Activated CD8-positive, alpha-beta memory T cell treated with anti-CD3 and anti-CD28 coated beads for 24 hours (primary cell): ENCODE measurements around the gene KBTBD8.
A peak's percentile ranks its signal among the peaks of the same experiment; 100 is the strongest.

Source experiments
- DNase-seq: peaks from one replicate; pipeline ENCODE4 v3.0.0-alpha.2; 2020

The KBTBD8 gene, protein sequence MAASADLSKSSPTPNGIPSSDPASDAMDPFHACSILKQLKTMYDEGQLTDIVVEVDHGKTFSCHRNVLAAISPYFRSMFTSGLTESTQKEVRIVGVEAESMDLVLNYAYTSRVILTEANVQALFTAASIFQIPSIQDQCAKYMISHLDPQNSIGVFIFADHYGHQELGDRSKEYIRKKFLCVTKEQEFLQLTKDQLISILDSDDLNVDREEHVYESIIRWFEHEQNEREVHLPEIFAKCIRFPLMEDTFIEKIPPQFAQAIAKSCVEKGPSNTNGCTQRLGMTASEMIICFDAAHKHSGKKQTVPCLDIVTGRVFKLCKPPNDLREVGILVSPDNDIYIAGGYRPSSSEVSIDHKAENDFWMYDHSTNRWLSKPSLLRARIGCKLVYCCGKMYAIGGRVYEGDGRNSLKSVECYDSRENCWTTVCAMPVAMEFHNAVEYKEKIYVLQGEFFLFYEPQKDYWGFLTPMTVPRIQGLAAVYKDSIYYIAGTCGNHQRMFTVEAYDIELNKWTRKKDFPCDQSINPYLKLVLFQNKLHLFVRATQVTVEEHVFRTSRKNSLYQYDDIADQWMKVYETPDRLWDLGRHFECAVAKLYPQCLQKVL

DNA sequence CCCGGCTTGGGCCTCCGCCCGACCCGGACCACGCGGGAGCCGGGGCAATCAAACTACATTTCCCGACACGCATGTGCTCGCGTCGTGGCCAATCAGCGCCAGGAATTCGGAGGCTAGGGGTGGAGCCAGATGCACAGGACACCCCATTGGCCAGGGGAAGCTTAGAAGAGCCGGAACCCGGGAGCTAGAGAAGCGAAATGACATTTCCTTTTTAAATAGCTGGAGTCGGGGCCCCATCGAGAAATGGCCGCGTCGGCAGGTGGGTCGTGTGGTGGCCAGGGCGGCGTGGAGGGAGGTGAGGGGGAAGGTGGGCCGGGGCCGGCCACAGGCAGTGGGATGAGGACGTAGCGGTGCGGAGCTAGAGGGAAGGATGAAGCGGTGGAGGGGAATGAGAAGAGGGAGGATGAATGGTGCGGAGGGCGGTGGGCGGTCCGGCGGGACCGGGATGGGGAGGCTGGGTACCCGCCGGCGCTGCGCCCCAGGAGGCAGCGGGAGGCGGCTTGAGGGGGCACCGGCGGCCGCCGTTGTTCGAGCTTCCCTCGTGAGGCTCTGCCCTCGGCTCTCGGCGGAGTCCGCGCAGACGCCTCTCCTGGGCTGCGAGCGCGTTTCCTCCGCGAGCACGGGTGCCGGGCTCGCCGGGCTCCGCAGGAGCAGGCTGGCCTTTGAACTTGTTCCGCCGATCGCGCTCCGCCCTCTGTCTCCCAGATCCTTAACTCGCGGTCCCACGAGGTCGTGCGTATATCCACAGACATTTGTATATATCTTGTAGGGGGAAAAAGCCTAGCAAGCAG lies at the start of gene KBTBD8:
KBTBD8 (plus strand) TSS at position 195 of the 791 bp plus-strand sequence; CDS start at position 244, 49 bp downstream.
- peak; percentile 96 for DNase-seq

GRCh38 chr3:66948838-66949237 lies 49.3 kb upstream of the KBTBD8 start:
- no peak for DNase-seq

- DNase-seq: no peak
These were observed 48.2 kb upstream of the KBTBD8 start for GRCh38 chr3:66949898-66950297.

- DNase-seq: no peak
These were observed 45.8 kb upstream of the KBTBD8 start for GRCh38 chr3:66952357-66952756.

GRCh38 chr3:66953934-66954445 lies 44.1 kb upstream of the KBTBD8 start:
- no peak for DNase-seq

DNA sequence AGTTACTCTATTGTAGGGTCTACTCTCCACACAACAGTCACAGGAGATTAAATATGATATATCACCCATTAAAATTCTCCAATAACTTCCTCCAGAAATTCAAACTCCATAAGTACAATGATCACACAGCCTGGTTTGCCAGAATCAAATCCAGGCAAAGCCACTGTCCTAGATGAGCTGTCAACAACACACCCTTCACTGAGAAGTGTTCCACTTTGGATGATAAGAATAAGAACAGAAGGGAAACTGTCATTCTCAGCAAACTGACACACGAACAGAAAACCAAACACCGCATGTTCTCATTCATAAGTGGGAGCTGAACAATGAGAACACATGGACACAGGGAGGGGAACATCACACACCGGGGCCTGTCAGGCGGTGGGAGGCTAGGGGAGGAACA lies 41.4 kb upstream of the KBTBD8 start:
- DNase-seq: no peak

GRCh38 chr3:66957367-66957766 lies 40.7 kb upstream of the KBTBD8 start:
- DNase-seq: no peak

- DNase-seq: no peak
These were observed 40.0 kb upstream of the KBTBD8 start for GRCh38 chr3:66958067-66958466.

- DNase-seq: no peak
These were observed 35.4 kb upstream of the KBTBD8 start for GRCh38 chr3:66962664-66963063.

- DNase-seq: no peak
These were observed 26.9 kb upstream of the KBTBD8 start for GRCh38 chr3:66971245-66971644.

GRCh38 chr3:66971891-66972551 lies 26.1 kb upstream of the KBTBD8 start:
- peak; percentile 80 for DNase-seq

DNA sequence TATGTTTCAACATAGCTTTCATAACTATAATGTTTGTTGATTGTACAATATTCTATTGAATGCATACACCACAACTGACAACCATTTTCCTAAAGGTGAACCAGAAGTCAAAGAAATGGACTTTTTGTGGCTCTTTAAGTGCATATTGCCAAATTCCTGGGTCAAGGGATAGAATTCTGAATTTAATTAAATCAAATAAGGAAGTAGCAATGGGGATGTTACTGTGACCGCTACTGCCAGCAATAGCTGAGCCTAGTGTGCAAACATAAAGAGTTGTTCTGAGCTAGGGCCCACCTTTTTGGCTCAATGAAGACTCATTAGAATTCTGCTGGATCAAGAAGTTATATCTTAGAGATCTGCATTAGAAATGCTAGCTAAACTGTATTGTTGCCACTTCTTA lies 17.3 kb upstream of the KBTBD8 start:
- no peak for DNase-seq

DNA sequence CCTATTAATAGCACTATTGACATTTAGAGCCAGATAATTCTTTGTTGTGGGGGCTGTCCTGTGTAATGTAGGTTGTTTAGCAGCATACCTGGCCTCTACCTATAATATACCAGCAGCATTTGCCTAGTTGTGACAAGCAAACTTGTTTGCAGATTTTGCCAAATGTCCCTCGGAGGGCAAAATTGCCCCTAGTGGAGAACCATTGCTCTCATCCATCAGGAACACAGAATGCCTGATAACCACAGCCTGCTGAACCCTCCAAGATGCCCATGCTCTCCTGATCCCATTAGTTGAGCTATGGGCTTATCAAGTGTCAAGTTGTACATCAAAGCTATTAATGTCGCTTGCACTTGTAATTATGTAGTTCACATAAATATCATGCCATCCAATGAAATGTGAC lies 15.0 kb upstream of the KBTBD8 start:
- DNase-seq: no peak

- no peak for DNase-seq
These were observed 12.7 kb upstream of the KBTBD8 start for GRCh38 chr3:66985336-66985920.

DNA sequence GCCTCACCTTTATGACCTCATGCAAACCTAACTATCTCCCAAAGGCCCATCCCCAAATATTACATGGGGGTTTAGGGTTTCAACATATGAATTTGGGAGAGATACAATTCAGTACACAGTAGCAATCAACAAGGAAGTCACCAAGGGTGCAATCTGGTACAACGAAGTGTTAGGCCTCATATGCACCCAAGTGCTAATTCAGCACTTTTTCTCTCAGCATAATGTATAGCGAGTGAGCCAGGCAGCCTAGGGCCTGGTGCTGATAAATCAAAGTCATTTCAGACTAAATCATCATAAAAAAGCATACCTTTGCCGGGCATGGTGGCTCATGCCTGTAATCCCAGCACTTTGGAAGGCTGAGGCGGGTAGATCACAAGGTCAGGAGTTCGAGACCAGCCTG lies 11.7 kb upstream of the KBTBD8 start:
- DNase-seq: no peak

DNA sequence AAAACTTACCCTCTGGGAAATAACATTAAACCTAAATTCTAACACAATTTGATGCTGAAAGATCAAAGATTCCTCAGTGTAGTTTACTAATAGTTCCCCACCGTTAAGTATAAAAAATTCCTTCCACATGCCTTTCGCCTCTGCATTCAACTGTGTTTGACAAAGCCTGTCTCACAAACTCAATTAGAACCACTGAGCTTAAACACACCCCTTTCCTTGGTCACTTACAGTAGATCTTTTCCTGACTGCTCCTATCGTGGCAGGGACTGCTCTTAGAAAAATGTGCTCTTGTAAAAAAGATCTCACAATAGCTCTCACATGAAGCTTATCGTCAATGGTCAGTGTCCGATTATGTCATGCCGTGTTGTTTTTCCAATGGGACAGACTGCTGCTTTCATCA lies 8.9 kb upstream of the KBTBD8 start:
- no peak for DNase-seq

GRCh38 chr3:66989860-66990696 lies 8.0 kb upstream of the KBTBD8 start:
- no peak for DNase-seq

DNA sequence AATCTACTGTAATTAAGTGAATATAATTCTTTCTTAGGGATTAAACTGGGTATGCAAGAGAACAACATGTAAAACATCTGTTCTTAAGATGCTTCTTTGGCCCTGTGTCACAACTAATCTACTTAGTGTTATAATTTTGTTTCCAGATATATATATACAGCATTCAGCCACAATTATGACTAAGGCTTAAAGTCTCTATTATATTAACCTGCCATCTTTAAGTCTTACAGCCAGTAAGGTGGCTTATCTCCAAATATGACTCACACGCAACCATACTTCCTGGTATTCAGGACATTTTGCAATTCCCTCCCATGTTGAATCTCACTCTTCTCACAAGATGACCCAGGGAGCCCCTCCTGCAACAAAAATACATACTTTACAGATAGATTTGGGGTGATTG lies 6.6 kb upstream of the KBTBD8 start:
- no peak for DNase-seq

- DNase-seq: no peak
These were observed 5.0 kb upstream of the KBTBD8 start for GRCh38 chr3:66993082-66993481.

DNA sequence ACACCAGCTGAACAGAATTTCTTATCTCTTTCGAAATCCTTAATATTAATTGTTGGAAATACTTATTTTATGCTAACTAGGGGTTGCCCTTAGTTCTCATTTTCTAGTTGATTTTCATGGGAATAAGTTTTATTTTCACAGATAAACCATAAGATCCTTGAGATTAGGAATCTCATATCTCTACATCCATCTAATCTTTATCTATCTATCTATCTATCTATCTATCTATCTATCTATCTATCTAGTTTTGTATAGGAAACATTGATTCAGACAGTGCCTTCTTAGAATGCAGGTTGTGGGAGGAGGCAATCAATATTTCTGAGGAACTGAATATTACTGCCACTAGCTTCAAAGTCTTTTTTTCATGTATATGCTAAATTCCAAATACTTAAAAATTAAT lies 3.5 kb upstream of the KBTBD8 start:
- no peak for DNase-seq

DNA sequence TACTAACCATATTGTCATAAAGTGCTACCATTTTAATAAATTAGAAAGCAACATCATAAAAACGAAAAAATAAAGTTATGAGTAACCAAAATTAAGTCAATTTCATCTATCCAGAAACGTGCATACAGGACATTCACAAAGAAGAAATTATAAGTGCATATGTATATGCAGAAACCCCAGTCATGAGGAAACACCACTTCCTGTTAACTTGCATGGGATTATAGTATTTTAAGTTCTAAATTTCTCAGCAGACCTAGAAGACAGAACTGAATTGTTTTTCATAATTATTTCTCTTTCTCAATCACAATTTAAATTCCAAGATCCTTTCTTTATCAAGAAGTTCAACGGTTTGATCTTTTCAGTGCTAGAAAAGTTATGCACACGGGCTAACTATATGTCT lies 1.4 kb upstream of the KBTBD8 start:
- DNase-seq: no peak
